Measurements from ENCODE around the gene PSMB10. TPM values are rescaled to one million over a fixed set of nuclear protein-coding genes. Genes with fewer than 3 reads are reported as not detected.

The PSMB10 gene
- total RNA-seq, 1 donor, result 47.0 TPM

- no peak overlapping the region for H3K27ac ChIP-seq (ENCODE audit: low read depth, low read length)
- H3K9me3 ChIP-seq (ENCODE audit: low read depth, low read length), result no peaks in the 10 kb centered on the region
- H3K4me1 ChIP-seq (ENCODE audit: insufficient read depth, low read length), result peaks cover 15% of the 10 kb centered on the region
- no peak for DNase-seq (ENCODE audit: insufficient read length, low spot score, missing footprints)
- H3K4me2 ChIP-seq (ENCODE audit: insufficient read depth, low read length), result no peak overlapping the region
- no peak overlapping the region for H2AFZ ChIP-seq (ENCODE audit: low read length)
- peaks cover 69% of the 10 kb centered on the region for H3K79me2 ChIP-seq (ENCODE audit: insufficient read depth, low read length)
- H4K20me1 ChIP-seq (ENCODE audit: insufficient read depth, low read length), result peaks cover 56% of the 10 kb centered on the region
- no peak overlapping the region for H3K4me3 ChIP-seq (ENCODE audit: insufficient read depth, low read length)
- TF ChIP-seq, protein P1, sequence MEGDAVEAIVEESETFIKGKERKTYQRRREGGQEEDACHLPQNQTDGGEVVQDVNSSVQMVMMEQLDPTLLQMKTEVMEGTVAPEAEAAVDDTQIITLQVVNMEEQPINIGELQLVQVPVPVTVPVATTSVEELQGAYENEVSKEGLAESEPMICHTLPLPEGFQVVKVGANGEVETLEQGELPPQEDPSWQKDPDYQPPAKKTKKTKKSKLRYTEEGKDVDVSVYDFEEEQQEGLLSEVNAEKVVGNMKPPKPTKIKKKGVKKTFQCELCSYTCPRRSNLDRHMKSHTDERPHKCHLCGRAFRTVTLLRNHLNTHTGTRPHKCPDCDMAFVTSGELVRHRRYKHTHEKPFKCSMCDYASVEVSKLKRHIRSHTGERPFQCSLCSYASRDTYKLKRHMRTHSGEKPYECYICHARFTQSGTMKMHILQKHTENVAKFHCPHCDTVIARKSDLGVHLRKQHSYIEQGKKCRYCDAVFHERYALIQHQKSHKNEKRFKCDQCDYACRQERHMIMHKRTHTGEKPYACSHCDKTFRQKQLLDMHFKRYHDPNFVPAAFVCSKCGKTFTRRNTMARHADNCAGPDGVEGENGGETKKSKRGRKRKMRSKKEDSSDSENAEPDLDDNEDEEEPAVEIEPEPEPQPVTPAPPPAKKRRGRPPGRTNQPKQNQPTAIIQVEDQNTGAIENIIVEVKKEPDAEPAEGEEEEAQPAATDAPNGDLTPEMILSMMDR (IDR thresholded peaks at IDR 0.05; ENCODE audit: extremely low read depth, low read depth, low read length), result no peak
- peaks cover 91% of the 10 kb centered on the region for H3K36me3 ChIP-seq (ENCODE audit: insufficient read depth, low read length)
- H3K27me3 ChIP-seq (ENCODE audit: insufficient read depth, low read length), result no peaks in the 10 kb centered on the region
These were observed 21.0 kb upstream of the PSMB10 start for GRCh38 chr16:67957622-67958021.

DNA sequence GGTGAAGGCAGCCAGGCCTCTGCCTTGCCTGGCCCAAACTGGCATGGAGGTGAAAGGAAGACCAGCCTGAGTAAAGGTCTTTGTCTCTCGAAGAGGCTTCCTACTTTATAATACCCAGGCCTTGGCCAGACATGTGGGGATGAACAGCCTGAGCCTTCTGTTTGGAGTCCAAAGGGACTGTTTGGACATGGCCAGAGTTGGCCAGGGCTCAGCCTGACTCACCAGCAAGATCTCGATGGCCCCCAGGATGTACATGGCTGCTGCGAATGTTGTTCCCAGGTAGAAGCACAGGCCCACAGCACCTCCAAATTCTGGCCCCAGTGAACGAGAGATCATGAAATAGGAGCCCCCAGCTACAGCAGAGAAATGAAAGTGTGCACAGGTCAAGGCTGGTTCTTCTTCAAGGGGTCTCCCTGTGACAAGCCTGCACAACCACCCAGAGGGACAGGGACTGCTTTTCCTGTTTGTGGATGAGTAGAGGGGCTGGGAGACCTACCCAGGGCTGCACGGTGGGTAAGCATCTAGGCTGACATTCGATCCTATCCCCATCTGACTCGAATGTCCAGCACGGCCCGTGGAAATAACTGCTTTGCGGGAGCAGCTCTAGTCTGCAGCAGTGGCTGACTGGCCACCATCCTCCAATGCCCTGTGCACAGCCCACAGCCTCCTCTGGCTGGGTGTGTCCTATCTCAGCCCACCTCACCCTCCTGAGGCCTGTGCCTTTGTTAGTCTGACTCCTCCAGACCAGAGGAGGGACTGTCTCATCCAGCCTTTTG is 18.0 kb upstream of the PSMB10 start:
- H3K4me1 ChIP-seq (ENCODE audit: insufficient read depth, low read length), result peaks cover 7% of the 10 kb centered on the region
- no peak overlapping the region for H2AFZ ChIP-seq (ENCODE audit: low read length)
- peaks cover 92% of the 10 kb centered on the region for H3K36me3 ChIP-seq (ENCODE audit: insufficient read depth, low read length)
- no peak overlapping the region for H3K4me2 ChIP-seq (ENCODE audit: insufficient read depth, low read length)
- H4K20me1 ChIP-seq (ENCODE audit: insufficient read depth, low read length), result peaks cover 44% of the 10 kb centered on the region
- H3K79me2 ChIP-seq (ENCODE audit: insufficient read depth, low read length), result peaks cover 47% of the 10 kb centered on the region
- no peak overlapping the region for H3K4me3 ChIP-seq (ENCODE audit: insufficient read depth, low read length)
- H3K27me3 ChIP-seq (ENCODE audit: insufficient read depth, low read length), result no peaks in the 10 kb centered on the region
- no peak for DNase-seq (ENCODE audit: insufficient read length, low spot score, missing footprints)
- TF ChIP-seq, protein P1 (IDR thresholded peaks at IDR 0.05; ENCODE audit: extremely low read depth, low read depth, low read length), result no peak
- no peaks in the 10 kb centered on the region for H3K9me3 ChIP-seq (ENCODE audit: low read depth, low read length)
- no peak overlapping the region for H3K27ac ChIP-seq (ENCODE audit: low read depth, low read length)

GRCh38 chr16:67953641-67954375 is 17.2 kb upstream of the PSMB10 start:
- H4K20me1 ChIP-seq (ENCODE audit: insufficient read depth, low read length), result peaks cover 36% of the 10 kb centered on the region
- no peak overlapping the region for H3K4me2 ChIP-seq (ENCODE audit: insufficient read depth, low read length)
- DNase-seq (ENCODE audit: insufficient read length, low spot score, missing footprints), result no peak
- H3K79me2 ChIP-seq (ENCODE audit: insufficient read depth, low read length), result peaks cover 39% of the 10 kb centered on the region
- no peaks in the 10 kb centered on the region for H3K9me3 ChIP-seq (ENCODE audit: low read depth, low read length)
- no peaks in the 10 kb centered on the region for H3K4me1 ChIP-seq (ENCODE audit: insufficient read depth, low read length)
- H3K36me3 ChIP-seq (ENCODE audit: insufficient read depth, low read length), result peaks cover 90% of the 10 kb centered on the region
- TF ChIP-seq, protein P1 (IDR thresholded peaks at IDR 0.05; ENCODE audit: extremely low read depth, low read depth, low read length), result no peak
- H3K27me3 ChIP-seq (ENCODE audit: insufficient read depth, low read length), result no peaks in the 10 kb centered on the region
- no peak overlapping the region for H3K4me3 ChIP-seq (ENCODE audit: insufficient read depth, low read length)
- no peak overlapping the region for H3K27ac ChIP-seq (ENCODE audit: low read depth, low read length)
- no peak overlapping the region for H2AFZ ChIP-seq (ENCODE audit: low read length)

GRCh38 chr16:67951485-67951884 is 14.8 kb upstream of the PSMB10 start:
- Histone ChIP-seq H3K27me3 (ENCODE audit: insufficient read depth, low read length) (no peaks in the 10 kb centered on the region), H3K4me2 (ENCODE audit: insufficient read depth, low read length) (no peak overlapping the region), H3K9me3 (ENCODE audit: low read depth, low read length) (no peaks in the 10 kb centered on the region), H4K20me1 (ENCODE audit: insufficient read depth, low read length) (peaks cover 38% of the 10 kb centered on the region), H3K36me3 (ENCODE audit: insufficient read depth, low read length) (peaks cover 91% of the 10 kb centered on the region), H2AFZ (ENCODE audit: low read length) (no peak overlapping the region), H3K4me3 (ENCODE audit: insufficient read depth, low read length) (no peak overlapping the region), H3K79me2 (ENCODE audit: insufficient read depth, low read length) (peaks cover 25% of the 10 kb centered on the region), H3K4me1 (ENCODE audit: insufficient read depth, low read length) (no peaks in the 10 kb centered on the region), H3K27ac (ENCODE audit: low read depth, low read length) (no peak overlapping the region)
- no peak for DNase-seq (ENCODE audit: insufficient read length, low spot score, missing footprints)
- TF ChIP-seq, protein P1 (IDR thresholded peaks at IDR 0.05; ENCODE audit: extremely low read depth, low read depth, low read length), result no peak
